Muscle of arm (tissue), 14 donors: Measurements from ENCODE around the gene KDM3A. TPM values are rescaled to one million over a fixed set of nuclear protein-coding genes. Genes with fewer than 3 reads are reported as not detected.

Experiments
- DNase-seq: peaks from one replicate; pipeline ENCODE4 v3.0.0-alpha.2; 2013
- long read RNA-seq, 11 donors: transcript quantifications; one replicate each; lab custom pipeline, GENCODE V29; 2026
- polyA plus RNA-seq, 12 donors: library from polyadenylated mRNA; unstranded; fragments of 120-200 nt; gene quantifications; one replicate each; pipeline ENCODE4 v1.2.1, GENCODE V29; 2013; ENCODE audit not compliant: insufficient read length in 12 of 12

KDM3A gene, protein sequence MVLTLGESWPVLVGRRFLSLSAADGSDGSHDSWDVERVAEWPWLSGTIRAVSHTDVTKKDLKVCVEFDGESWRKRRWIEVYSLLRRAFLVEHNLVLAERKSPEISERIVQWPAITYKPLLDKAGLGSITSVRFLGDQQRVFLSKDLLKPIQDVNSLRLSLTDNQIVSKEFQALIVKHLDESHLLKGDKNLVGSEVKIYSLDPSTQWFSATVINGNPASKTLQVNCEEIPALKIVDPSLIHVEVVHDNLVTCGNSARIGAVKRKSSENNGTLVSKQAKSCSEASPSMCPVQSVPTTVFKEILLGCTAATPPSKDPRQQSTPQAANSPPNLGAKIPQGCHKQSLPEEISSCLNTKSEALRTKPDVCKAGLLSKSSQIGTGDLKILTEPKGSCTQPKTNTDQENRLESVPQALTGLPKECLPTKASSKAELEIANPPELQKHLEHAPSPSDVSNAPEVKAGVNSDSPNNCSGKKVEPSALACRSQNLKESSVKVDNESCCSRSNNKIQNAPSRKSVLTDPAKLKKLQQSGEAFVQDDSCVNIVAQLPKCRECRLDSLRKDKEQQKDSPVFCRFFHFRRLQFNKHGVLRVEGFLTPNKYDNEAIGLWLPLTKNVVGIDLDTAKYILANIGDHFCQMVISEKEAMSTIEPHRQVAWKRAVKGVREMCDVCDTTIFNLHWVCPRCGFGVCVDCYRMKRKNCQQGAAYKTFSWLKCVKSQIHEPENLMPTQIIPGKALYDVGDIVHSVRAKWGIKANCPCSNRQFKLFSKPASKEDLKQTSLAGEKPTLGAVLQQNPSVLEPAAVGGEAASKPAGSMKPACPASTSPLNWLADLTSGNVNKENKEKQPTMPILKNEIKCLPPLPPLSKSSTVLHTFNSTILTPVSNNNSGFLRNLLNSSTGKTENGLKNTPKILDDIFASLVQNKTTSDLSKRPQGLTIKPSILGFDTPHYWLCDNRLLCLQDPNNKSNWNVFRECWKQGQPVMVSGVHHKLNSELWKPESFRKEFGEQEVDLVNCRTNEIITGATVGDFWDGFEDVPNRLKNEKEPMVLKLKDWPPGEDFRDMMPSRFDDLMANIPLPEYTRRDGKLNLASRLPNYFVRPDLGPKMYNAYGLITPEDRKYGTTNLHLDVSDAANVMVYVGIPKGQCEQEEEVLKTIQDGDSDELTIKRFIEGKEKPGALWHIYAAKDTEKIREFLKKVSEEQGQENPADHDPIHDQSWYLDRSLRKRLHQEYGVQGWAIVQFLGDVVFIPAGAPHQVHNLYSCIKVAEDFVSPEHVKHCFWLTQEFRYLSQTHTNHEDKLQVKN (N-terminal part only)
- 10 to 100 TPM in 11 of 12 donors, not detected in 1; 42.4 to 82.7 (median 61.6) TPM for polyA plus RNA-seq
- long read RNA-seq, donor 1, partial matches to known transcripts = 19 of 20 reads
- long read RNA-seq, donor 1, other reads (novel, unspliced or antisense) = 0 of 20 reads
- long read RNA-seq, donor 2, full-length matches to known transcripts = 4 of 4 reads
- long read RNA-seq, donor 2, partial matches to known transcripts = 0 of 4 reads
- long read RNA-seq, donor 2, other reads (novel, unspliced or antisense) = 0 of 4 reads
- long read RNA-seq, donor 3, full-length matches to known transcripts = 2 of 7 reads
- long read RNA-seq, donor 3, partial matches to known transcripts = 5 of 7 reads
- long read RNA-seq, donor 3, other reads (novel, unspliced or antisense) = 0 of 7 reads
- long read RNA-seq, donor 4, full-length matches to known transcripts = 1 of 1 reads
- long read RNA-seq, donor 4, partial matches to known transcripts = 0 of 1 reads
- long read RNA-seq, donor 4, other reads (novel, unspliced or antisense) = 0 of 1 reads
- long read RNA-seq, donor 5, full-length matches to known transcripts = 6 of 79 reads
- long read RNA-seq, donor 5, partial matches to known transcripts = 73 of 79 reads
- long read RNA-seq, donor 5, other reads (novel, unspliced or antisense) = 0 of 79 reads
- long read RNA-seq, donor 6, full-length matches to known transcripts = 4 of 4 reads
- long read RNA-seq, donor 6, partial matches to known transcripts = 0 of 4 reads
- long read RNA-seq, donor 6, other reads (novel, unspliced or antisense) = 0 of 4 reads
- long read RNA-seq, donor 7, full-length matches to known transcripts = 2 of 2 reads
- long read RNA-seq, donor 7, partial matches to known transcripts = 0 of 2 reads
- long read RNA-seq, donor 7, other reads (novel, unspliced or antisense) = 0 of 2 reads
- long read RNA-seq, donor 8, full-length matches to known transcripts = 10 of 48 reads
- long read RNA-seq, donor 8, partial matches to known transcripts = 38 of 48 reads
- long read RNA-seq, donor 8, other reads (novel, unspliced or antisense) = 0 of 48 reads
- long read RNA-seq, donor 9, partial matches to known transcripts = 6 of 7 reads
- long read RNA-seq, donor 9, other reads (novel, unspliced or antisense) = 0 of 7 reads
- long read RNA-seq, donor 10, full-length matches to known transcripts = 6 of 19 reads
- long read RNA-seq, donor 10, partial matches to known transcripts = 13 of 19 reads
- long read RNA-seq, donor 10, other reads (novel, unspliced or antisense) = 0 of 19 reads
- long read RNA-seq, donor 11, partial matches to known transcripts = 95 of 200 reads
- long read RNA-seq, donor 11, other reads (novel, unspliced or antisense) = 102 of 200 reads

DNA sequence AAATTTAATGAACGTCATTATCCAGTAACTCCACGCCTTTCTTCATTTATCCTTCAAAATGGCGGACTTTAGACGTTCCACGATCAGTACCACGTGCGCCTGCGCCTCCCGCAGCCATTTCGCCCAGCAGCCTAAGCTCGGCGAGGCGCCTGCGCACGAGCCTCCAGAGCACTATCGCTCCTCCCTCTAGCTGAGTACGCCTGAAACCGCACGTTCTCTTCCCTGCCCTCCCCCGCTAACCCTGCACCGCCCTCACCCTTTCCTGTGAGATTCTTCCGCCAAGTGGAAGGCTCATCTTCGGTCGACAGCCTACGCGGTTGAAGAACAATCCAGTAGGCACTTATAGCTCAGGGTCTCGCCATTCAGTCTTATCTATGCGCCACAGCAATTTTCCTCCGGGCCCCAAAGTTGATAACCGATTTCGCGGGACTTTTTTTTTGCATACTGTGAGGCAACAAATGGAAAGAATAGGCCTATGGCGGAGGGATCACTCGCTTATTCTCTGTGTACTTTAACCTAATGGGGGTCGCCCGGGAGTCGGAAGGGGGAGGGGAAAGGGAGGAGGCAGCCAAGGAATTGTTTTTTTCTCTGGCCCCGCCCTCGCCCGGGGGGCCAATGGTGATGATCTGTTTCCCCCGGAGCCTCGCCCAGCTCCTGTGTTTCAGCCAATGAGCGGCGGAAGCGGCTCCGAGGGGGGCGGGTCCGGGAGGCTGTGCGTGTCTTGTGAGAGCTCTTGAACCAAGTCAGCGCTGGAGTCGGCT lies at the start of gene KDM3A:
KDM3A (plus strand) TSS at position 741 of the 761 bp plus-strand sequence. CDS start 677 bp downstream, outside the sequence.
- DNase-seq = peak; percentile 99

DNA sequence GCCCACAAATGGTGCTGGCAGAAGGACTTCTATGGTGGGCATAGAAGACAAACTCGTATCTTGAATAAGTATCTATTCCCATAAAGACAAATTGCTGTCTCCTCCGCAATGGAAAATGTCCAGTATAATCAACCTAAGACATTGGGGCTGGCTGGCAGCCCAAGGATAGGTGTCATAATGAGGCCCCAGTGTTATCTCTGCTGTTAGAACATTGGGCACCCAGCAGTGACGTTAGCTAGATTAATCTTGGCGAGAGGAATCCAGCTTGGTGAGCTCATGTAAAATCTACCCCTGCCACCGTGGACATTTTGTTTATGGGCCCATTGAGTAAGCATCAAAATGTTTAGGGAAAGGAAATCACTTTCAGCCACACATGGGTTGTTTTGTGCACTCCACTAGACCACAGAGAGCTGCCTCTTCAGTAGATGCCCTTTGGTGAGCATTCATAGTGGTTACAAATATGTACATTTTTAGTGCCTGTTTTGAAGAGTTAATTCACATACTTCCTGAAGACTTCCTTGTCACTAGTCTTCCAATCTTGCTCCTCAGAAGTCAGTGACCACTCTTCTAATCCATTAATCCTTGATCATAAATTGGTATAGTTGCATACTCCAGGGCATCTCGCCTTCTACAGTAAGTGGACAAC lies 48.2 kb upstream of the KDM3A start:
- no peak for DNase-seq

DNA sequence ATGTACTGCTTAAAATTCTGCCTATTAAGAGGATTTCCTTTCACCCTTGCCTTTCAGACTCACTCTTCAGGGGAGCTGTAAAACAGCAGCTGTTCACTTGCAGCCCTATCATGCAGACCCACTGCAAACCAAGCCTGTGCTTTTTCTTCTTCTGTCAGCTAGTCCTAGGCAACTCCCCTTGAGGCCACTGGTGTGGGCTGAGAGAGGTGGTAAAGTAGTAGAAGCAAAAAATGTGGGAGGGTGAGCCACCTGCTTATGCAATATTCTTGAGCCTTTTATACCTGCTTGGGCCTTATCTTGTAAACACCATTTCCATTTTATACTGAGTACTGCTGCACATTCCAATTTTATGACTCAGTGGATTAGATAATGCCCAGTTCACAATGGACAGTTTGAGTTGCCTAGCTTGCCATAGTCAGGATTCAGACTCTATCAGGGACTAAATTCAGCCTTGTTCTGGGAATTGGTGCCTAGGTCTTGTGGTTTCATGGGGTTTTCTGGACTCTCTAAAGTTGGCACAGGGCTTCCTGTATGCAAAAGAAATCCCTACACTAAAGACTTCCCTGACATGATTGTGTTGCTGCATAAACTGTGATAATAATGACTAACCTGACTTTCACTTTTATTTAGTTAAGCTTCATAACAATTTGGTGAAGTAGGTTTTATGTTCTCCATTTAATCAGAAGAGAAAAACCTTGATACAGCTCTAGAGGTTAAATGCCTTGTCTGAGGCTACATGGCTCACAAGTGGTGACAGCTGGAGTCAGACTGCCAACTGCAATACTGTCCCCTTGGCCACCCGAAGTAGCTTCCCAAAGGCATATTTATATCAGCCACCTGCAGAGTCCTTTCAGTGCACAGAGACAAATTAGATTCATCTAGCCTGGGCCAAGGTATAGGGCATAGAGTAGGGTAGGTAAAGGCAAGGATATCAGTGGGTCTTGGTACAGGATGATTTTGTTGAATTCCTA lies 47.4 kb upstream of the KDM3A start:
- no peak for DNase-seq

DNA sequence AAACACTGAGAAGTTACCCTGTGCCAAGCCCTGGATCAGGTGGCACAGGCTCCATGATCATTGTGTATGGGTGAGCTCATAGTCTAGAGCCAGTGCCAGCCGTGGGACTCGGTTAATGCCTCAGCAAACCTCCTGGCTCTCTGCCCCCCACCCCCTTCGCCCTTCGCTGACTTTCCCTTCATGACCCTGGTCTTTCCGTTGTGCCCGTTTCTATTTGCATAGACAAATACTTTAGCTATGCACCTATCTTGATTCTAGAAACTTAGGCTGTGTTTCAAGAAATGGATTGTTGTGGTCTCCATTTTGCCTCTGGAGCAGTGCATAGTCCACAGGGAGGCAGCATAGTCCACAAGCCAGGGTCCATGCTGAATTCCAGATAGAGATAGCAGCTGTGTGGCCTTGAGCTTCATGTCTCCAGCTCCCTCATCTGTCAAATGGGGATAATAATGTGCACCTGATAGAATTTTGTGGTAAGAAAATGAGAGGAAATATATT lies 44.8 kb upstream of the KDM3A start:
- DNase-seq = no peak

DNA sequence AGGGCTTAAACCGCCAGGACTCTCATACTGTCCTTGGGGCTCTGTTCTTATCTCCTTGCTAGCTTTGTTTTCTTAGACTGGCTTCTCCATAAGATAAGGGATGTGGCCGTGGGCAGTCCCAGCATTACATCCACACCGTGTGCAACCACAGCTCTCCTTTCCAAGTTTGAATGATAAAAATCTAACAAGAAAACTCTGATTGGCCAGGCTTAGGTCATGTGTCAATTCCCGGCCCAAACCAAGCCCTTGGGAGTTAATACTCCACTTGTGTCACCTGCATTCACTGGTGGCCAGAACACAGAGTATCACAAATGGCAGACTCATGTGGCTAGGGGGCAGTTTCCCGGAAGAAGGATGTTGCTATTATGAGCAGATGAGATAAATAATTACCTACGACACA lies 43.2 kb upstream of the KDM3A start:
- DNase-seq = no peak

DNA sequence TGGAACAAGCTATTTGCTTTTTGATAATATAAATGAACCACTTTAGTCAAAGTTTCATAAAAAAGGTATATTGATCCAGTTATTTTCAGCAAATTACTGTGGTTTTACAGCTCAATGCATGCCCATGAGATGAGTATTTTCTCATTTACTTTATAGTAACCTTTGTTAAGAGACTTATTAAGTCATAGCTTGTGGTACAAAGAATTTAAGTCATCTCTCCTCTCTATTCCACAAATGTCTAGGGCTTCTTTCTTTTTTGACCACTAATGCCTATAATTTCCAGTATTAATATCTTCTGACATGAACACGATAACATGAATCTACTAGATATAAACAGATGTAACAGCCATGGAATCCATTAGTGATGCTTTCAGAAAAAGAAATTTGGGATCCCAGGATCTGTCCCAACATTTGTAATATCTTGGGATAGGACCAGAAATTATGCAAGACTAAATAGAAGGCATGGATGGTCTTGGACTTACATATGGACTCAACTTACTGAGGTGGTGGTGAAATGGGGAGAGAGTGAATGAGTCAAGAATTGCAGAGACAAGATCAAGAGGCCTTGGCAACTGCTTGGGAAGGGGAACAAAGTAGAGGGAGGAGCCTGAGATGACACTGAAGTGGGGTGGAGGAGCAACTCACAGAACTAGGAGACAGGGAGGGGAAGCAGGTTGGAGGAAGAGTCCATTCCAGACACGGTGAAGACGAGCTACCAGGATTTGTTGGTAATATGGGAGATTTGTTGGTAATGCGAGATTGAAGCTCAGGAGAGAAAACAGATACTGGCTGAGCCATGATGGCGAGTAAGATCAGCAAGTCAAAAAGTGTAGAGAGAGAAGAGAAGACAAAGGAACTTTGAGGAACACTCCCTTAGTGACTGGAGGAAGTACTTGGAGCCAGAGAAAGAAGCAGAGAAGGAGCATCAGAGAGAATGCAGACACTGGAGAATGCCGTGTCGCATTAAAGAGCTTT lies 42.4 kb upstream of the KDM3A start:
- no peak for DNase-seq

DNA sequence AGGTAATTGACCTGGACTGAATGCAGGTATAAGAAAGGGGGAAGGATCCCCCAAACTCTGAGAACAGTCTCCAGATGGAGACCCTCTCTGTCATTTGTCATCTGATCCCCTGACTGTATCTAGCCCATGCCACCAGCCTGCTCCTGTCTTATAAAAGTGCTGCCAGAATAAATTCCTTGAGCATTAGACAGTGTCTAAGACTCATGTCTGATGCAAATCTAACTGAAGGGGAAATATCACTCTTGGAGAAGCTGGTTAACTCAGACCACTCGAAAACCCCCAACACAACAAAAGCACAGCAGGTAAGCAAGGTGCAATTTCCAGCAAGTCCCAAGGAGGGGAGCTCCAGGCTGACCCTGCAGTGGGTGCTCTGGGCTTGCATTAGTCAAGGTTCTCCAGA lies 40.9 kb upstream of the KDM3A start:
- DNase-seq = no peak

DNA sequence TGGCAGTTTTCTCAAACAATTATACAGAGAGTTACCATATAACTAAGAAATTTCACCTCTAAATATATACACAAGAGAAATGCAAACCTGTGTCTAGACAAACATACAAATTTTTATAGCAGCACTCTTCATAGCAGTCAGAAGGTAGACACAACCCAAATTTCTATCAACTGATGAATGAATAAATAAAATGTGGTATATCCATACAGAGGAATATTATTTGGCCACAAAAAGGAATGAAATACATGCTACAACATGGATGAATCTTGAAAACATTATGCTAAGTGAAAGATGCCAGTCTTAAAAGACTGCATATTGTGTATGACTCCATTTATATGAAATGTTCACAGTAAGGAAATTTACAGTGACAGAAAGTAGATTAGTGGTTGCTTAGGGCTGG lies 30.6 kb upstream of the KDM3A start:
- DNase-seq = no peak

DNA sequence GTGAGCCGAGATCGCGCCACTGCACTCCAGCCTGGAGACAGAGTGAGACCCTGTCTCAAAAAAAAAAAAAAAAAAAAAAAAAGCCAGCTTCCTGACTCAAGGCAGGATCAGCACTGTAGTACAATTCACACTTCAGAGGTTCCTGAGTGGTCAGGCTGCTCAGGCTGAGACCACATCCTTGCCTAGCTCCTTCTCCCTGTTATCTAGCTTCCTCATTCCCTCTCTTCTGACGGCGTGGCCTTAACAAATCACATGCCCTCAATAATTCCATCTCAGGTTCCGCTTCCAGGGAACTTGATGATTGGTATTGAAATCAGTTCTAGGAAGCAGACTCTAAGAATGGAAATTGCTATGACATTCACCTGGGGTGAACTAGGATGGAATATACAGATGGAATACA lies 29.8 kb upstream of the KDM3A start:
- no peak for DNase-seq

DNA sequence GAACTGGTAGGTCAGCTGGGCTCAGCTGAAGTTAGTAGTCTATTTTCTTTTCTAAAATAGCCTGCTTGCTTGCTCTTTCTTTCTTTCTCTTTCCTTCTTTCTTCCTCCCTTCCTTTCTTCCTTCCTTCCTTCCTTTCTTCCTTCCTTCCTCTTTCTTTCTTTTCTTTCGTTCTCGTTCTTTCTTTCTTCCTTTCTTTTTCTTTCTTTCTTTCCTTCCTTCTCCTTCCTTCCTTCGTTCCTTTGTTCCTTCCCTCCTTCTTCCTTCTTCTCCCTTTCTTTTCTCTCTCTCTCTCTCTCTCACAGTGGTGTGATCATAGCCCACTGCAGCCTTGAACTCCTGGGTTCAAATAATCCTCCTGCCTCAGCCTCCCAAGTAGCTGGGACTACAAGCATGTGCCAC lies 29.2 kb upstream of the KDM3A start:
- no peak for DNase-seq

DNA sequence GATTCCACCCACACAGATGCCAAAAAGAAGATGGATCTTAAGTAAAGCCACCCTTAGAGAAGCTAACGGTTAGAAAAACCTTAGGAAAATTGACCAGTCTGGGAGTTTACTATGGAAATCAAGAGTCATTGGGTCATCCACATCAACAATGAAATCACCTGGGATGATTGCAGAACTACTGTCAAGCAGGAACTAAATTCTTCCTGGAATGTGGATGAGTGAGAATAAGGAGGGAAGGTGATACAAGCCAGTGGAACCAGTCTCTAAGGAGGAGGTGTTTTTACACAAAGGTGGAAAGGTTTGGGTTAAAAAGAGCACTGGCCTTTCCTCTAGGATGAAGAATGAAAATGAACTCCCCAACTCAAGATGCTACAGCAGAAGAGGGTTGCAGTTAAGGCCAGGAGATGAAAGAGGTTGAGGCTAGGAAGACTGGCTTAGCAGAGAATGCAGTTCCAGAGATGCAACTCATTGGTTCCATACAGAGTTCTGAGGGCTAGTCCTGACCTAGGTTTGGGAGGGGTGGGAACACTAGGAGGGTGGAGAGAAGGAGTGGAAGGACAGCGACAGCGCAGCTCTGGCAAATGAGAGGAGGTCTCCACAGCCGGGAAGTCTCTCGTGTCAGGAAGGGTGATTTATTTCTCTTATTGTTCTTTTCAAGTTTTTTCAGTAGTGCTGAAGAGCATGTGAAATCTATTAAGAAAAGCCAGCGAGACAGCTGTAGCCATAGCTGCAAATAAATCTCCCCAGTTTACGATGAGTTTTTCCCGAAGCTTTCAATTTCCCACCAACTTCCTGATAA lies 27.7 kb upstream of the KDM3A start:
- no peak for DNase-seq

DNA sequence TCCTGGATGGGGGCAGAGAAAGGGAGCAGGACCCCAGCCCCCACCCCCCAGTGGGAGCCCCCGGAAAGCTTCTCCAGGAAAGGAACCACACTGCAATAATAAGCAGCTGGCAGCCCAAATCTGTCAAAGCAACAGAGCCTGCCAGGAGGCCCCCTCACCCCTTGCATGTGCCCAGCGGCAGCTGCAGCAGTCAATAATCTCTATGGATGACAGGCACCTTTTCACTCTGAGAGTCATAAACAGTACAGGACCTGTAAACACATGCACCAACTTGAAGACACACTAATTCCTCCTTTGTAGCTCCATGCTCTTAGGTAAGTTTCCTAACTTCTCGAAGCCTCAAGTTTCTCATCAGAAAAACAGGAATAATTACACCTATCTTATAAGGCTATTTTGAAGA lies 26.2 kb upstream of the KDM3A start:
- DNase-seq = no peak

DNA sequence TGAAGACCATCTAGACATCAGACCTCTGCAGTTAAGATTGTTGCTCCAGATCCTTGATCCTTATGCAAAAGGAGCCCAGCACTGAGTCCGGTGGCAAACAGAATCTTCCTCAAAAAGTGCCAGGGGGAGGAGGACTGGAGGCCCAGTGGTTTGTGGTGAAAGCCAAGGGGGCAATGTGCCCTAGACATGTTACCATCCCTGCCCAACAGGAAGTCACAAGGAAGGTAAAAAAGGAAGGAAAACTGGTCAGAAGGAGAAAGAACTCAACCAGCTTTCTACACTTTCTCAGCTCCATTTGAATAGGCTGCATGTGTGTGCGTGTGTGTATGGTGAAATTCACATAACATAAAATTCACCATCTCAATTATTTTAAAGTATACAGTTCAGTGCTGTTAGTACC lies 25.0 kb upstream of the KDM3A start:
- no peak for DNase-seq

DNA sequence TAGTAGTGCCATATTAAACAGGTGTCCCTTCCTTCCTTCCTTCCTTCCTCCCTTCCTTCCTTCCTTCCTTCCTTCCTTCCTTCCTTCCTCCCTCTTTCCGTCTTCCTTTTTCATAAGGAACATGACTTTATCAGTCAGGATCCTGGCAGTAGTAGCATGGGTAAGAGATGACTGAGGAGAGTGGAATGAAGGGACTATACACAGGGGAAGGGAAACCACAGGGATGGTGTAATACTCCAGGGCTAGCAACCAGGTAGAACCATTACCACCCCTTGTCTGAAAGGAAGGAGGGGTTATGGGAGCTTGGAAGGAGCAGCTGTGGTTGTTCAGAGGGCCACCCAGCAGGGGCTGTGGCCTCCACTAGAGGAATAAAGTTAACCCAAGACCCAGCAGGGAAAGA lies 23.2 kb upstream of the KDM3A start:
- DNase-seq = no peak
